Measurements from ENCODE around the gene PDGFB. TPM values are rescaled to one million over a fixed set of nuclear protein-coding genes. Genes with fewer than 3 reads are reported as not detected.

PDGFB gene
- total RNA-seq, 2 experiments from 2014 or later: 0.45 to 0.69 TPM

GRCh38 chr22:39206491-39206890 lies 38.3 kb downstream of the PDGFB start:
- Histone ChIP-seq H3K4me1 (ENCODE audit: insufficient read depth, low read length) (peaks cover 26% of the 10 kb centered on the region), H3K4me3 (ENCODE audit: low read length) (no peak overlapping the region), H3K9me3 (ENCODE audit: control insufficient read depth in 1 of 2, insufficient read depth in 1 of 2, low read length in 2 of 2) (no peaks in the 10 kb centered on the region), H3K36me3 (ENCODE audit: insufficient read depth, low read length) (no peaks in the 10 kb centered on the region), H3K27ac (ENCODE audit: low read depth in 1 of 2, low read length in 2 of 2) (no peak overlapping the region), H3K27me3 (ENCODE audit: control insufficient read depth in 1 of 2, insufficient read depth in 2 of 2, low read length in 2 of 2) (no peaks in the 10 kb centered on the region)
- ATAC-seq (ENCODE audit: poor library complexity) (no peak), DNase-seq (peak in 1 of 14 experiments; percentile 30)
- no peak overlapping the region for H3K4me3 Mint-ChIP-seq
- intact Hi-C loops (cut with DNase I, micrococcal nuclease): no loop called here
- H3K27me3 Mint-ChIP-seq: no peaks in the 10 kb centered on the region
- no peak overlapping the region for H3K27ac Mint-ChIP-seq
- peaks cover 24% of the 10 kb centered on the region for H3K4me1 Mint-ChIP-seq (ENCODE audit: low read depth)
- CTCF ChIA-PET: no interaction called here
- H3K9me3 Mint-ChIP-seq: no peaks in the 10 kb centered on the region
- H3K36me3 Mint-ChIP-seq (ENCODE audit: low read depth): no peaks in the 10 kb centered on the region
- POLR2A ChIA-PET: interaction anchor here (0.7 kb wide), 2 partner anchors 8 to 32 kb away, joined by 3 read pairs; no protein-coding TSS in a partner anchor
- TF ChIP-seq, protein P1, sequence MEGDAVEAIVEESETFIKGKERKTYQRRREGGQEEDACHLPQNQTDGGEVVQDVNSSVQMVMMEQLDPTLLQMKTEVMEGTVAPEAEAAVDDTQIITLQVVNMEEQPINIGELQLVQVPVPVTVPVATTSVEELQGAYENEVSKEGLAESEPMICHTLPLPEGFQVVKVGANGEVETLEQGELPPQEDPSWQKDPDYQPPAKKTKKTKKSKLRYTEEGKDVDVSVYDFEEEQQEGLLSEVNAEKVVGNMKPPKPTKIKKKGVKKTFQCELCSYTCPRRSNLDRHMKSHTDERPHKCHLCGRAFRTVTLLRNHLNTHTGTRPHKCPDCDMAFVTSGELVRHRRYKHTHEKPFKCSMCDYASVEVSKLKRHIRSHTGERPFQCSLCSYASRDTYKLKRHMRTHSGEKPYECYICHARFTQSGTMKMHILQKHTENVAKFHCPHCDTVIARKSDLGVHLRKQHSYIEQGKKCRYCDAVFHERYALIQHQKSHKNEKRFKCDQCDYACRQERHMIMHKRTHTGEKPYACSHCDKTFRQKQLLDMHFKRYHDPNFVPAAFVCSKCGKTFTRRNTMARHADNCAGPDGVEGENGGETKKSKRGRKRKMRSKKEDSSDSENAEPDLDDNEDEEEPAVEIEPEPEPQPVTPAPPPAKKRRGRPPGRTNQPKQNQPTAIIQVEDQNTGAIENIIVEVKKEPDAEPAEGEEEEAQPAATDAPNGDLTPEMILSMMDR (IDR thresholded peaks at IDR 0.05): no peak

DNA sequence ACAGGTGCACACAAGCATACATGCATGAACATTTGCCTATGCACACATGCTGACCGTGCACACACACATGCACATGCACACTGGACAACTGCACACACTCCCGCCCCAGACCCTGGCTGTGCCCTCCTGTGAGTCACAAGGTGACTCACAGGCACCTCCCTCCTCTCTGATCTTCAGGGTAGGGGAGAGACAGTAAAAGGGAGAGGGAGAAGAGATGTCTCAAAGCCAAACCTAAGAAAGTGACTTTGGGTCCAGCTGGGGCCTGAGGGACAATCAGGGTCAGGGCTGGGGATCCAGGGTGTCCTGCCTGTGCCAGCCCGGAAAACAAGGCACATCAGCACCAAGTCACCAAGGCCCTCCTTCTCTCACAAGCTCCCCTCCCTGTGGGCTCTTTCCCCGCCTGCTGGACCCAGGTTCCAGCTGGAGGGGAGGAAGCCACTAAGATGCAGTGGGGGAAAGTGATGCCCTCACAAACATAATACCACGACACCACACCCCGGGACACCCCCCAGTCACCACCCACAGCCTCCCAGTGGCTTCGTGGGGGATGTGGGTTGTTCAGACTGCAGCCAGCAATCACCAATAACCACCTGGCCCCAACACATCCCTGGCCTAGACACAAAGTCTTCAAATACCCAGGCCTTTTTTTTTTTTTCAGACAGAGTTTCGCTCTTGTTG lies 39.3 kb downstream of the PDGFB start:
- H3K27me3 ChIP-seq (ENCODE audit: control insufficient read depth in 1 of 2, insufficient read depth in 2 of 2, low read length in 2 of 2): no peaks in the 10 kb centered on the region
- H3K27me3 Mint-ChIP-seq: no peaks in the 10 kb centered on the region
- ChIA-PET POLR2A (interaction anchor here (0.7 kb wide), 3 partner anchors 7 to 114 kb away, joined by 3 read pairs; partner anchors contain the start of gene RPL3), CTCF (interaction anchor here (0.6 kb wide), 1 partner anchor 38 kb away, joined by 5 read pairs; no protein-coding TSS in a partner anchor)
- no peaks in the 10 kb centered on the region for H3K9me3 Mint-ChIP-seq
- H3K4me1 Mint-ChIP-seq (ENCODE audit: low read depth): peaks cover 24% of the 10 kb centered on the region
- H3K36me3 ChIP-seq (ENCODE audit: insufficient read depth, low read length): no peaks in the 10 kb centered on the region
- H3K9me3 ChIP-seq (ENCODE audit: control insufficient read depth in 1 of 2, insufficient read depth in 1 of 2, low read length in 2 of 2): no peaks in the 10 kb centered on the region
- DNase-seq (peak in 10 of 14 experiments; percentile 11 to 85 (median 38)), ATAC-seq (ENCODE audit: poor library complexity) (peak; percentile 76)
- H3K27ac ChIP-seq (ENCODE audit: low read depth in 1 of 2, low read length in 2 of 2): no peak overlapping the region
- TF ChIP-seq, protein P1 (IDR thresholded peaks at IDR 0.05): no peak
- no peaks in the 10 kb centered on the region for H3K36me3 Mint-ChIP-seq (ENCODE audit: low read depth)
- H3K4me3 ChIP-seq (ENCODE audit: low read length): no peak overlapping the region
- peaks cover 26% of the 10 kb centered on the region for H3K4me1 ChIP-seq (ENCODE audit: insufficient read depth, low read length)
- H3K27ac Mint-ChIP-seq: peak overlapping the region; percentile 73
- H3K4me3 Mint-ChIP-seq: no peak overlapping the region
- intact Hi-C loops (cut with DNase I, micrococcal nuclease): no loop called here

- intact Hi-C loops (cut with DNase I, micrococcal nuclease): no loop called here
- Histone ChIP-seq H3K4me3 (ENCODE audit: low read length) (no peak overlapping the region), H3K36me3 (ENCODE audit: insufficient read depth, low read length) (no peaks in the 10 kb centered on the region), H3K27ac (ENCODE audit: low read depth in 1 of 2, low read length in 2 of 2) (no peak overlapping the region), H3K27me3 (ENCODE audit: control insufficient read depth in 1 of 2, insufficient read depth in 2 of 2, low read length in 2 of 2) (no peaks in the 10 kb centered on the region), H3K9me3 (ENCODE audit: control insufficient read depth in 1 of 2, insufficient read depth in 1 of 2, low read length in 2 of 2) (no peaks in the 10 kb centered on the region), H3K4me1 (ENCODE audit: insufficient read depth, low read length) (peaks cover 26% of the 10 kb centered on the region)
- Mint-ChIP-seq H3K36me3 (ENCODE audit: low read depth) (no peaks in the 10 kb centered on the region), H3K27ac (no peak overlapping the region), H3K9me3 (no peaks in the 10 kb centered on the region), H3K27me3 (no peaks in the 10 kb centered on the region), H3K4me3 (no peak overlapping the region), H3K4me1 (ENCODE audit: low read depth) (peaks cover 24% of the 10 kb centered on the region)
- TF ChIP-seq, protein P1 (IDR thresholded peaks at IDR 0.05): no peak
- DNase-seq: peak in 1 of 14 experiments; percentile 11
- ATAC-seq (ENCODE audit: poor library complexity): no peak
- POLR2A ChIA-PET: no interaction called here
- CTCF ChIA-PET: no interaction called here
Observed at GRCh38 chr22:39204216-39204615, 40.6 kb downstream of the PDGFB start.

All from CD4-positive, alpha-beta T cell (primary cell).